Stimulated activated CD8-positive, alpha-beta memory T cell treated with anti-CD3 and anti-CD28 coated beads, Interleukin-7, amount 100 ng/mL, for 1 hour (primary cell): ENCODE data around the gene BRSK1.

ENCODE experiments used
- DNase-seq, 2 donors: peaks; one replicate each; pipeline ENCODE4 v3.0.0-alpha.2; 2020; ENCODE audit warnings: low read depth in 2 of 2

The BRSK1 gene

DNA sequence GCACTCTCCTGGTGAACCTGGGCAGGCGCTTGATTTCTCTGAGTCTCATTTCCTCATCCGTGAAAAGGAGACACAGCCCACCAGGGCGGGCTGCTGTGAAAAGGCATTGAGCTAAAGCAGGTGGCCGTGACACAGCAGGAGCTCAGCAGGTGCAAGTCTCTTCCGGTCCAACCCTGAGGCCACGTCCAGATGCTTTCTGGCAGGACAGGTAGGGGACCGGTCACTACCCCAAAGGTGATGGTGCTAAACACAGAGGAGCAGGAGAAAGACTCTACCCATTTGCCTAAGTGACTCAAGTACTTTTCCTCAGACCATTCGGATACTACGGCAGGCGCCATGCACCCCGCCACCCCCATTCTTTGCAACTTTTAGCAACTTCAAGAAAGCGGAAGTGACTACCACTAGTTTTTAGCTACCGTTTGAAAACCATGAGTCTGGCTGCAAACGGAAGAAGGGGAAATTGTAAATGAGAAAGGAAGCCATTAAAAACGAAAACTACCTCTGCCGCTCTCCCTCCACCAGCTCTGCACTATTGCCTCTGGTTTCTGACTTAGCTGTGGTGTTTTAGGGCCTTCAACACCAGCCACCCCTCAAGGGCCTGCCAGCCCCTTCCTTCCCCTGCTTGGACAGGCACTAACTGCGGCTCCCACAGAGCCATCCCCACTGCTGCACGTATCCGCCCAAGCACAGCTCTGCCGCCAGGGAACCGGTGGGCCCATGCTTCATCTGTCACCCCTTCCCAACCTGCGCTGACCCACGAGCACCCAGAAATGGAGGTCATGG, 29.8 kb upstream of the BRSK1 start:
- peak in 1 of 2 donors; percentile 37 for DNase-seq

DNA sequence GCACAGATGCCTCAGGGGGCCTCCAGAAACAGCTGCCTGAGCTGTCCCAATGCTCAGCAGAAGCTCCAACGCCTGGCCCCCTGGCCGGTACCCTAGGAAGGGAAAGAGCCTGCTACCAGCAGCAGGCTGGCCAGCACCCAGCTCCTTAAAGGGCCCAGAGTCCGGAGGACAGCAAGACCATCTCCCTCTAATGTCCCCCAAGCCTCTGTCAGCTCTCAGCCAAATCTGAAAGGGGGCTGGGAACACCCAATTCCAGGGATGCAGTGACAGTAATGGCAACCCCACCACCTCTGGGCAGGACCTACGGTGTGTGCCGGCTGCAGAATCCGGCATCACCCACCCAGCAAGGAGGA, 29.2 kb upstream of the BRSK1 start:
- no peak for DNase-seq

DNA sequence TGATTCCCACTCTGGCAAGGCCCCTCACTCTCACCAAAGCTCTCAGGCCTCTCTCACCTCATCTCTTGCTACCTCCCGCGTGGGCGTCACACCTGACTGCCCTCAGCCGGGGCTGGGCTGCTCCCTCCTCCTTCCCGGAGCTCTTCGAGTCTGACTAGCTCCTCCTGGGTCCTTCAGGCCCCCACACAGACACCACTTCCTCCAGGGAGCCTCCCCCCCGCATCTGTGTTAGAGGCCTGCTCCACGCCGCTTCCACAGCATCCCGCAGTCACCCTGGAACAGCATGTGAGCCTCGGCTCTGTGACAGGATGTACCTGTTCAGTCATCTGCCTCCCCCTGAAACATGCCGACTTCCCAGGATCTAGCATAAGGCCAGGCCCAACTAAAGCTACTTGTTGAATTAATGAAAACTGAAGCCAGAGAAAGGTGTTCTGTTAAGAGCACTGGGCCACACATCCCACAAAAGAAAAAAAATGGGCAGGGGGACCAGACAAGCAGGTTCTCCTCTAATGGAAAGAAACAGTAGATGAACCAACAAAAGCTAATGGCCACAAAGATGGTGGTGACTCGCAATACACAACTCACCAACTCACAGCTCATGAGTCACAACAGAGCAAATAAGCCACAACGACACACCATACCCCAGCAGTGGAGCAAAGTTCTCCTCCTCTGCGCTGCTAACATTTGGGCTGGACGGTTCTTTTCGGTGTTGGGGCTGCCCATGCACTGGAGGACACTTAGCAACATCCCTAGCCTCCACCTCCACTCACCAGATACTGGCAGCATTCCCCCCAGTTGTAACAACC, 28.0 kb upstream of the BRSK1 start:
- DNase-seq, result no peak

- no peak for DNase-seq
Measured at GRCh38 chr19:55256562-55257460, 27.0 kb upstream of the BRSK1 start.

GRCh38 chr19:55257461-55258420, 26.1 kb upstream of the BRSK1 start:
- no peak for DNase-seq

- DNase-seq, result no peak
Measured at GRCh38 chr19:55258476-55258827, 25.3 kb upstream of the BRSK1 start.

DNA sequence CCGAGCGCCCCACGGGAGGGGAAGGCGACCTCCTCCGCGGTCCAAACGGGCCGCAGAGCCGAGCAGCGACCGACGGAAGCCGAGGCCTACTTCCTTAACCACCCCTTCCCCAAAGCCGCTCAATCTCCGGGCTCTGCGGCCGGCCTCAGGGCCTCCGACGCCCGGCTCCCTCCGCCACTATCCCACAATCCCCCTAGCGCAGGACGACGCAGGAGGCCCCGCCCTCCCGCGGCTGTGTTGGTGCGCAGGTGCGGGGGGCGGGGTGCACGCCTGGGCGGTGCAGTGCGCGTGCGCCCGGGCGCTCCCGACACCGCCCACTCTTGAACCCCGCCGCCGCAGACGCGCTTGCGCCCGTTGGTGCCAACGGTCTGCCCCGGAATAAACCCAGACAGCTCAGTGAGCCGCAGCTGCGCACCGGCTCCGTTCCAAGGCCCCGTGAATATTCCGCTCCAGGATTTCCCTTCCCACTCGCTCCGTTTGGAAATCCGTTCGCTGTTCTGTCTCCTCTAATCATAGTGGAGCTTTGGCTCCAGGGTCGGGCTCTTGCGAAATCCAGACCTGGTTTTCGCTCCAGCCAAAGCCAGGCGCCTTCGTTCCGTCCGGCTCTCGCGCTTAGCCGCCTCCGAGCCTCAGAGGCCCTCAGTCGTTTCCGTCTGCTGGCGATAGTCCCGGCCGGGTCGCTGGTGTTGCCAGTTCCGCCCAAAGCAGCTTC, 24.8 kb upstream of the BRSK1 start, which contains the start of gene PPP6R1:
PPP6R1 (minus strand) TSS at position 190 of the 712 bp plus-strand sequence. CDS start 11,914 bp downstream, outside the sequence.
- DNase-seq, result peak; percentile 82 to 84

GRCh38 chr19:55259540-55260210, 24.1 kb upstream of the BRSK1 start:
- no peak for DNase-seq

DNA sequence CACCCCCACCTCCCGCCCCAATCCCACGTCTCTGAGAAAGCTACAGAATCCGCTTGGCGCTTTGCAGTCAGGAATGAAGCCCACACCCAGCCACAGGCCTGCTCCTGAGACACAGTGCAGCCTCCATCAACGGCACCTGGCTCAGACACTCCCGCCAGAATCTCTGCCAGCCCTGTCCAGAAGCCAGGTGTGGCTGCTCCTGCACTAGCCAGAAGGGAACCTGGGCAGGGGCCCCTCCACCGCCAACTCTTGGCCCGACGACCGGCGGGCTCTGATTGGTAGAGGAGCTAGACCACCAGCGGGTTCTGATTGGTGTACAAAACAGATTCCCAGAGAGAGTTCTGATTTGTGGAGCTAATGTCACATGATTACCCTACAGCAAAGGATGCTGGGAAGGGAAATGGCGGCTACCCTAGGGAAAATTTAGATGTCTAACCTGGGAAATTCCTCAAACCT, 22.1 kb upstream of the BRSK1 start:
- DNase-seq, result no peak

DNA sequence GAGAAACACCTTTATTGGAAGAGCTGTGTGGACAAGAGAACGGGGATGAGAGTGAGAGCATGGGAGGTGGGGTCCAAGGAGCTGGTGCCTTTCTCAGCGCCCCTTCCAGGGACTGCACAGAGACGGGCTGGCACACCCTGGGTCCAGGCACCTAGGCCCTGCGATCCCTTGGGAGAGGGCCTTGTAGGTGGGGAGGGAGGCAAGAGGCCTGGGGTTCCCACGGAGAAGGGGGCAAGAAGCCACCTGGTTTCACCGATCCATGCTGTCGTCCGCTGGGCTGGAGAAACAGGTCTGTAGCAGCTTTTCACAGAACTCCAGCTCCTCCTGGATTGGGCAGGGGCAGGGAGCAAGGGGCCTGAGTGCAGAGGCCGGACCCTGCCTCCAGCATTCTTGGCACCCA, 21.4 kb upstream of the BRSK1 start:
- DNase-seq, result no peak

DNA sequence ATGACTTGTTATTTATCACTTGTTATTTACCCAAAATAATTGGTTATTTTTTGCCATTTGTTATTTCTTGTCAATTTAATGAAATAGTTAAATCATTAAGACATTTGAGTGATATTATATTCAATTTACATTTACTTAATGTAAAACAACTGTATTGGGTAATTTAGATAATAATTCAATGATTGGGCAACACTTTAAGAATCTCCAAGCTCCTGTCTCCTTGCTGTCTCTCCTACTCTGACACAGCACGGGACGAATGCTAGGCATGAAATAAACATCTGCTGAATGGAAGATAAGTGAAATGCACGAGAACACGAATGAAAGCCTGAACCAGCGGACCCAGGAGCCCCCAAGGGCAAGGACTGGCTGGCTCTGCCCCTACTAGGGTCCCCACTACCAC, 19.3 kb upstream of the BRSK1 start:
- DNase-seq, result no peak

DNA sequence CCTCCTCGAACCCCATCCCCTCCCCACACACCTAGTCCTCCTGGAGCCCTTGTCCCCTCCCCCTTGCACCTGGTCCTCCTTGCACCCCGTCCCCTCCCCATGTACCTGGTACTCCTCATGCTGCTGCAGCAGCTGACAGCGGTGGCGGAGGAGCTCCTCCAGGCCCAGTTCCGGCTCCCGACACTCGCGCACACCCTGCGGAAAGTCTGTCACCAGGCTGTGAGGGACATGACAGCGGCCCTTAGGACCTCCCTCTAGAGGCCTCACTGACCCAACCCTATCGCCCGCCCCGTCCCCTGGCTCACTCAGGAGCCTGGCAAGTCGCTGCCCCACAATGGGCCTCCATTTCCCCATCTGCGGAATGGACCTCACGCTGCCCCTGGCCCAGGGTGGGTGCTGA, 18.6 kb upstream of the BRSK1 start:
- DNase-seq, result no peak

GRCh38 chr19:55265723-55266386, 17.9 kb upstream of the BRSK1 start:
- DNase-seq, result no peak

- DNase-seq, result no peak
Measured at GRCh38 chr19:55266404-55266803, 17.4 kb upstream of the BRSK1 start.

DNA sequence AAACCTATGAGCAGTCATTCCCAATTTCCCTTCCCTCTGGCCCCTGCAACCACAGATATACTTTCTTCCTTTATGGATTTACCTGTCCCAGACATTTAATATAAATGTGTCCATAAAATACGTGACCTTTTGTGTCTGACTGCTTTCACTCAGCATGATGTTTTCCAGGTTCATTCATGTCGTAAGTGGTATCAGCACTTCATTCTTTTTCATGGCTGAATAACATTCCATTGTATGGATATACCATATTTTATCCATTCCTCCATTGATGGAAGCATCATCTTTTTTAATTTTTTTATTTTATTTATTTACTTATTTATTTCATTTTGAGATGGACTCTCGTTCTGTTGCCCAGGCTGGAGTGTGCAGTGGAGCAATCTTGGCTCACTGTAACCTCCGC, 17.0 kb upstream of the BRSK1 start:
- no peak for DNase-seq

- DNase-seq, result no peak
Measured at GRCh38 chr19:55269299-55269698, 14.5 kb upstream of the BRSK1 start.

DNA sequence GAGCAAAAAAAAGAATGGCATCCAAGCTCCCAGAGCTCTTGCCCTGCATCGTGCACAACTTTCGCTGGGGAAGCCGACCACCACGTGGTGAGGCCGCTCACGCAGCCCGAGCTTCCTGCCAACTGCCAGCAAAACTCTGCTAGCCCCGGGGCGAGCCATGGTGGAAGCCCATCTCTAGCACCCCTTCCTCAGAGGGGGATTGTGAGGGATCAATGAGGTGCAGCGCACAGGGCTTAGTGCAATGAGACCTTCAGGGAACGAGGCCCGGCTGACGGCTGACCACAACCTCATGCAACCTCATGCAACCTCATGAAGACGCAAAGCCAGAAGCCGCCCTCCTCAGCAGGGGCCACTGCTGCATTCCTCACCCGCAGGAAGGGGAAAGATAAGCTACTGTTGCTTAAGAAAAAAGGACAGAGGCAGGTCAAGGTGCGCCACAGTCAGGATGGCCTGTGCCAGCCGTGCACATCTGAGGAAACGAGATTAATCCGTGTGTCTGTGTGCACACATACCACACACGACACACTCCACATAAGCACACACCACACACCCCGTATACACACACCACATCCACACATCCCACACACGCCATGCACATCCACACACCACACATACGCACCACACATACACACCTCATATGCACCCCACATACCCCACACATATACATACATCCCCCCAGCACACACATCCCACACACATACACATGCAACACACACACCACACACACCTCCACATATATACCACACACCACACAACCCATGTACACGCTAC, 13.4 kb upstream of the BRSK1 start:
- DNase-seq, result no peak

DNA sequence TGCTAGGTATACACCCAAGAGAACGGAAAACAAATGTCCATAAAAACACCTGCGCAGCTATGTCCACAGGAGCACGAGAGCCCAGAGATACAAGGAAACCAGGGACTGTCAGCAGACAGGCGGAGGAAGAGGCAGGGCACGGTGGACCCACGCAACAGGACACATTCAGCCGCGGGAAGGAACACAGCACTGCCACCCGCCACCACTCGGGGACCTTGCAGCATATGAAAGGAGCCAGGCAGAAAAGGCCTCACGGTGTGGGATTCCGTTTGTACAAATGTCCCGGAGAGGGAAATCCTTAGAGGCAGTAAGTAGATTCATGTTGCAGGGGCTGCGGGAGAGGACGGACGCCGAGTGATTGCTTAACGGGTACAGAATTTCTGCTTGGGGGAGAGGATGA, 11.7 kb upstream of the BRSK1 start:
- DNase-seq, result no peak
